IMR-90 (cell line): ENCODE measurements around the gene PCSK5. TPM values are rescaled to one million over a fixed set of nuclear protein-coding genes. Genes with fewer than 3 reads are reported as not detected.

ENCODE experiments used
- ATAC-seq: fragments of 200-7000 bp; cut with Tn5 transposase; 2 replicates; pipeline ENCODE4 v1.9.1; 2020; ENCODE audit warnings: low read depth, mild to moderate bottlenecking, moderate library complexity
- BruUV-seq: library from RNA; stranded (reverse); fragments of 400-500 nt; replicated peaks from 2 replicates; lab custom pipeline; 2021; lab: Mats Ljungman, UMichigan
- CTCF ChIA-PET: fragments of 300-600 bp; formaldehyde crosslinking; extraction: SDS; loops from one replicate; lab custom pipeline; 2021; ENCODE audit warnings: antibody characterized with exemption; lab: Yijun Ruan, JAX
- POLR2A ChIA-PET: fragments of 300-600 bp; sonication (Branson Sonifier 250); formaldehyde crosslinking; loops from one replicate; lab custom pipeline; 2022; ENCODE audit warnings: antibody characterized with exemption; ENCODE audit not compliant: unreplicated experiment; lab: Charles Lee
- DNase-seq: peaks from one replicate; pipeline ENCODE4 v3.0.0; 2013
- H2AFZ ChIP-seq: replicated peaks from 2 replicates; pipeline ENCODE3; 2013; ENCODE audit warnings: low read length, mild to moderate bottlenecking; ENCODE audit not compliant: poor library complexity
- H2AK5ac ChIP-seq: 2 replicates; pipeline ENCODE4 v1.6.1; 2013; ENCODE audit warnings: low read depth, low read length, inconsistent platforms
- H2AK9ac ChIP-seq: replicated peaks from 2 replicates; pipeline ENCODE3; 2013; ENCODE audit warnings: mild to moderate bottlenecking, low read depth, low read length, moderate library complexity; ENCODE audit not compliant: poor library complexity
- H2BK120ac ChIP-seq: 2 replicates; pipeline ENCODE4 v1.6.1; 2013; ENCODE audit warnings: low read depth, low read length, inconsistent platforms
- H2BK15ac ChIP-seq: 3 replicates; pipeline ENCODE4 v1.6.1; 2013; ENCODE audit warnings: low read depth, low read length, inconsistent platforms
- H2BK20ac ChIP-seq: 2 replicates; pipeline ENCODE4 v1.6.1; 2013; ENCODE audit warnings: low read depth, mild to moderate bottlenecking, inconsistent platforms, low read length, moderate library complexity
- H2BK5ac ChIP-seq: 2 replicates; pipeline ENCODE4 v1.6.1; 2013; ENCODE audit warnings: mild to moderate bottlenecking, low read depth, low read length, inconsistent platforms; ENCODE audit not compliant: poor library complexity, severe bottlenecking
- H3K14ac ChIP-seq: replicated peaks from 2 replicates; pipeline ENCODE4 v1.6.1; 2013; ENCODE audit warnings: low read depth, low read length, inconsistent platforms
- H3K18ac ChIP-seq: 2 replicates; pipeline ENCODE4 v1.6.1; 2013; ENCODE audit warnings: low read depth, low read length, control low read depth
- H3K23ac ChIP-seq: 2 replicates; pipeline ENCODE4 v1.6.1; 2013; ENCODE audit warnings: low read depth, low read length, inconsistent platforms
- H3K27ac ChIP-seq: 2 replicates; pipeline ENCODE4 v1.5.1; 2013; ENCODE audit warnings: mild to moderate bottlenecking, control low read depth, low read length; ENCODE audit not compliant: insufficient read depth
- H3K27me3 ChIP-seq: 2 replicates; pipeline ENCODE4 v1.6.1; 2013; ENCODE audit warnings: low read length; ENCODE audit not compliant: control insufficient read depth, insufficient read depth
- H3K36me3 ChIP-seq: 2 replicates; pipeline ENCODE4 v1.6.1; 2013; ENCODE audit warnings: low read length, mixed read lengths; ENCODE audit not compliant: control insufficient read depth, insufficient read depth
- H3K4ac ChIP-seq: 2 replicates; pipeline ENCODE4 v1.6.1; 2013; ENCODE audit warnings: low read depth, low read length, inconsistent platforms
- H3K4me1 ChIP-seq: 2 replicates; pipeline ENCODE4 v1.6.1; 2013; ENCODE audit warnings: low read length, mixed read lengths; ENCODE audit not compliant: control insufficient read depth, insufficient read depth
- H3K4me2 ChIP-seq: 2 replicates; pipeline ENCODE4 v1.6.1; 2013; ENCODE audit warnings: low read depth, mild to moderate bottlenecking, control low read depth, low read length, moderate library complexity
- H3K4me3 ChIP-seq: 2 replicates; pipeline ENCODE4 v1.5.1; 2013; ENCODE audit warnings: low read depth, mild to moderate bottlenecking, control low read depth, low read length, moderate library complexity; ENCODE audit not compliant: insufficient read depth
- H3K56ac ChIP-seq: 2 replicates; pipeline ENCODE4 v1.6.1; 2013; ENCODE audit warnings: low read length, inconsistent platforms; ENCODE audit not compliant: insufficient read depth; ENCODE audit errors: extremely low read depth
- H3K79me1 ChIP-seq, 2 experiments: 2 replicates each; pipeline ENCODE4 v1.6.1; 2013; ENCODE audit warnings: low read length in 2 of 2, inconsistent platforms in 1 of 2, low read depth in 1 of 2
- H3K9ac ChIP-seq: 2 replicates; pipeline ENCODE4 v1.6.1; 2013; ENCODE audit warnings: low read depth, low read length, control low read depth
- H3K9me1 ChIP-seq: 2 replicates; pipeline ENCODE4 v1.6.1; 2013; ENCODE audit warnings: low read length, inconsistent platforms; ENCODE audit not compliant: insufficient read depth
- H3K9me3 ChIP-seq: 2 replicates; pipeline ENCODE4 v1.6.1; 2013; ENCODE audit warnings: low read length; ENCODE audit not compliant: control insufficient read depth, insufficient read depth
- H4K20me1 ChIP-seq: 2 replicates; pipeline ENCODE4 v1.6.1; 2013; ENCODE audit warnings: low read length, inconsistent platforms; ENCODE audit not compliant: insufficient read depth
- H4K5ac ChIP-seq: 2 replicates; pipeline ENCODE4 v1.6.1; 2013; ENCODE audit warnings: mild to moderate bottlenecking, low read depth, low read length, control low read depth
- H4K8ac ChIP-seq, 2 experiments: 2 replicates each; pipeline ENCODE4 v1.6.1; 2013; ENCODE audit warnings: low read depth in 2 of 2, low read length in 2 of 2, control low read depth in 1 of 2, inconsistent platforms in 1 of 2
- H4K91ac ChIP-seq: 2 replicates; pipeline ENCODE4 v1.6.1; 2013; ENCODE audit warnings: low read depth, low read length, inconsistent platforms; ENCODE audit not compliant: insufficient read depth
- BHLHE40 ChIP-seq: fragments of 150-350 bp; IDR thresholded peaks from 2 replicates; pipeline ENCODE4 v1.6.1; 2016; ENCODE audit warnings: mild to moderate bottlenecking, low read depth, low read length
- CEBPB ChIP-seq: IDR thresholded peaks from 2 replicates; pipeline ENCODE4 v1.6.1; 2012; ENCODE audit warnings: low read depth, low read length, improper control_type of control experiment
- CHD1 ChIP-seq: IDR thresholded peaks from 2 replicates; pipeline ENCODE4 v1.6.1; 2012; ENCODE audit warnings: low read depth, low read length, improper control_type of control experiment
- CTCF ChIP-seq: conservative IDR thresholded peaks from 2 replicates; pipeline ENCODE4 v1.5.1; 2012; ENCODE audit warnings: mild to moderate bottlenecking, low read depth, low read length, improper control_type of control experiment
- FOS ChIP-seq: fragments of 150-350 bp; IDR thresholded peaks from 2 replicates; pipeline ENCODE4 v1.6.1; 2016; ENCODE audit warnings: low read depth, low read length
- MAFK ChIP-seq: IDR thresholded peaks from 2 replicates; pipeline ENCODE4 v1.6.1; 2012; ENCODE audit warnings: low read depth, low read length, improper control_type of control experiment
- MXI1 ChIP-seq: IDR thresholded peaks from 2 replicates; pipeline ENCODE4 v1.6.1; 2012; ENCODE audit warnings: low read depth, mild to moderate bottlenecking, low read length, moderate library complexity, borderline replicate concordance
- POLR2A ChIP-seq: IDR thresholded peaks from 2 replicates; pipeline ENCODE4 v1.6.1; 2012; ENCODE audit warnings: mild to moderate bottlenecking, low read depth, low read length
- RAD21 ChIP-seq: IDR thresholded peaks from 2 replicates; pipeline ENCODE4 v1.6.1; 2012; ENCODE audit warnings: low read length, improper control_type of control experiment
- RCOR1 ChIP-seq: IDR thresholded peaks from 2 replicates; pipeline ENCODE4 v1.6.1; 2012; ENCODE audit warnings: mild to moderate bottlenecking, low read length, improper control_type of control experiment; ENCODE audit not compliant: insufficient replicate concordance
- RFX5 ChIP-seq: IDR thresholded peaks from 2 replicates; pipeline ENCODE4 v1.8.0; 2012; ENCODE audit warnings: low read depth, mild to moderate bottlenecking, low read length, moderate library complexity
- SMC3 ChIP-seq: fragments of 150-350 bp; IDR thresholded peaks from 2 replicates; pipeline ENCODE4 v1.6.1; 2016; ENCODE audit warnings: low read depth, mild to moderate bottlenecking, antibody characterized with exemption, low read length, moderate library complexity
- WGBS, 2 experiments: methylation state at CpG; one replicate each; pipeline versions ENCODE4 v1.1.5 to v1.1.7; 2013; ENCODE audit warnings: missing lambda C conversion rate in 2 of 2; ENCODE audit not compliant: insufficient read length in 1 of 2; ENCODE audit errors: extremely low coverage in 2 of 2; 5-methylcytosine and 5-hydroxymethylcytosine counted together
- dilution Hi-C: fragments of 300-500 bp; cut with HindIII; formaldehyde crosslinking; loops from one replicate; pipeline ENCODE4 v1.14.3; 2018; ENCODE audit warnings: low sequenced_read_pairs; ENCODE audit not compliant: unreplicated experiment
- in situ Hi-C: fragments of 300-500 bp; cut with MboI; formaldehyde crosslinking; loops from 3 replicates; pipeline ENCODE4 v1.14.3; 2019; ENCODE audit warnings: low sequenced_read_pairs, inconsistent platforms, mixed read lengths
- intact Hi-C: fragments of 100-400 bp; cut with micrococcal nuclease; formaldehyde crosslinking; loops from 2 replicates; pipeline ENCODE4 v1.10.0; 2022
- polyA plus RNA-seq, 3 experiments: library from polyadenylated mRNA; depleted of rRNA; stranded (reverse); fragments of >200 nt; gene quantifications; 2 replicates each; pipeline ENCODE4 v1.2.3, GENCODE V29; 2012; ENCODE audit warnings: low replicate concordance in 1 of 3
- total RNA-seq: library from RNA; depleted of rRNA; stranded (reverse); fragments of >200 nt; gene quantifications from 2 replicates; pipeline ENCODE4 v1.2.3, GENCODE V29; 2012
- TF ChIP-seq, protein P1 (sequence below): fragments of 150-350 bp; IDR thresholded peaks from 2 replicates; pipeline ENCODE4 v1.6.1; 2016; ENCODE audit warnings: low read depth, mild to moderate bottlenecking, low read length, moderate library complexity, borderline replicate concordance
- TF ChIP-seq, protein P2 (sequence below): fragments of 150-350 bp; IDR thresholded peaks from 2 replicates; pipeline ENCODE4 v1.6.1; 2017; ENCODE audit warnings: mild to moderate bottlenecking, antibody characterized with exemption, low read length, low read depth

PCSK5 gene
- total and polyA plus RNA-seq, 2 of the 4 experiments (the other 2 are of a cell fraction): 1.5 to 3.0 TPM

DNA sequence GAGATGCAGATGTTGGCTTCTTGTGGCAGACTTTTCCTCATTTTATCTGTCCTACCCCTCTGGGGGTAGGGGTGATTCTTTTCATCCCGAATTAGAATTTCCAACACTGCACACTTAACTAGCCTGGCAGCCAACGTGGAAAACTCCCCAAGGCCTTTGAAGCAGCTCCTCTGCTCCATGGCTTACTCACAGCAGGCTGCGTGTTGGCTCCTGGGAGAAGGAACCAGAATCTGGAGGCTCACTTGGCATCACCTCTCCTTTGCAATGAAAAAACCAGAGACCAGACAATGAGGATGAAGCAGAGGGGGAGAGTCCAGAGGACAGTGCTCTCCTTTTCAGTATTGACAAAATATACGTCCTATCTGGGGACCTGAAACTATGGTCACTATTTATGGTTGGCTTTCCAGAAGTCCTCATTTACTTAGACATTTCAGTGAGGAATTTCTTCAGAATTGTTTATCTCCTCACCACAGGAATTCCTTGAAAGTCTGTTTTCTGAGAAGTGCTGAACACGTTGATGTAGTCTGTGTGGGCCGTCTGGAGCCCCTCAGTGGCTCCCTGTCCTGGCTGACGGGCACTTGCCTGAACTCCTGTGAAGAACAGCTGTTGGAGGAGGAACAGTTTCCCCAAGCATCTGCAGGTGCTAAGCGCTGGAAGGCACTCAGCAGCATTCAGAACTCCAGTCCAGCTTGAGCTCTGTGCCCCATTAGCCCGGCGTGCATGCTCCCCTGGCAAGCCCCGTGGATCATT is 272.5 kb downstream of the PCSK5 start (continued):
- no peak for TF ChIP-seq SMC3
- no peak for TF ChIP-seq POLR2A
- no peak for TF ChIP-seq CHD1

DNA sequence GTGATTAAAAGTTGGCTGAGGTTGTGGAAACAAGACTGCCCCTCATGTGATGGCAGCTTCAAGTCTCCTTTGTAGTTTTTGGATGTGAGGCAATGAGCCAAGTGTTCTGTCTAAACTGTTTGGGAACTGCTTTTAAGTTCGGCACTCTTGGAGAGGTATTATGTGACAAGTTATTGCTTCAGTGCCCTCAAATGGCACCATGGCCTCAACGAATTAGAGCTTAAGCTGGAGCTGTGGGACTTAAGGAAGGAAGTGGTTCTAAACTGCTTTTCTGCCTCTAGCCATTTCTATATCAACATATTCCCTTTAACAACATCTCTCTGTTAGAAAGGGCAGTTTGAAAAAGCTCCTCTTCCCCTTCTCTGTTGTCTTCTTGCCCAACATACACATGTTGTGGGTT is 276.1 kb downstream of the PCSK5 start:
- in situ Hi-C loops (no loop called here), intact Hi-C loops (no loop called here), dilution Hi-C loops (no loop called here)
- H2AK5ac ChIP-seq: no peak overlapping the region
- CTCF ChIA-PET: no interaction called here
- H2BK5ac ChIP-seq: no peak overlapping the region
- H2BK20ac ChIP-seq: no peak overlapping the region
- no peak overlapping the region for H3K14ac ChIP-seq
- no peaks in the 10 kb centered on the region for H3K79me1 ChIP-seq
- DNase-seq: no peak
- H2AFZ ChIP-seq: no peak overlapping the region
- POLR2A ChIA-PET: no interaction called here
- H3K56ac ChIP-seq: no peak overlapping the region
- H4K8ac ChIP-seq: no peak overlapping the region
- H3K36me3 ChIP-seq: peaks cover 12% of the 10 kb centered on the region
- no peak overlapping the region for H3K18ac ChIP-seq
- no peaks in the 10 kb centered on the region for H4K20me1 ChIP-seq
- WGBS, 2 experiments: no CpG with 5 or more reads among the region's 2 CpGs
- H2BK120ac ChIP-seq: no peak overlapping the region
- H4K5ac ChIP-seq: no peak overlapping the region
- H4K91ac ChIP-seq: no peak overlapping the region
- ATAC-seq: no peak
- peaks cover 15% of the 10 kb centered on the region for H3K4me1 ChIP-seq
- H3K9me3 ChIP-seq: no peaks in the 10 kb centered on the region
- H3K9me1 ChIP-seq: peaks cover 15% of the 10 kb centered on the region
- no peak overlapping the region for H3K27ac ChIP-seq
- no peak overlapping the region for H3K9ac ChIP-seq
- no peak overlapping the region for H2BK15ac ChIP-seq
- H3K4ac ChIP-seq: no peak overlapping the region
- no peak overlapping the region for H3K23ac ChIP-seq
- no peaks in the 10 kb centered on the region for H3K27me3 ChIP-seq
- no peak overlapping the region for H2AK9ac ChIP-seq
- H3K4me3 ChIP-seq: no peak overlapping the region
- BruUV-seq: no TSS peak
- H3K4me2 ChIP-seq: no peak overlapping the region
- TF ChIP-seq BHLHE40: no peak
- TF ChIP-seq MXI1: no peak
- no peak for TF ChIP-seq RCOR1
- no peak for TF ChIP-seq CHD1
- no peak for TF ChIP-seq FOS
- TF ChIP-seq RAD21: no peak
- no peak for TF ChIP-seq MAFK
- TF ChIP-seq RFX5: no peak
- TF ChIP-seq CEBPB: no peak
- no peak for TF ChIP-seq CTCF
- no peak for TF ChIP-seq POLR2A
- TF ChIP-seq, protein P1, sequence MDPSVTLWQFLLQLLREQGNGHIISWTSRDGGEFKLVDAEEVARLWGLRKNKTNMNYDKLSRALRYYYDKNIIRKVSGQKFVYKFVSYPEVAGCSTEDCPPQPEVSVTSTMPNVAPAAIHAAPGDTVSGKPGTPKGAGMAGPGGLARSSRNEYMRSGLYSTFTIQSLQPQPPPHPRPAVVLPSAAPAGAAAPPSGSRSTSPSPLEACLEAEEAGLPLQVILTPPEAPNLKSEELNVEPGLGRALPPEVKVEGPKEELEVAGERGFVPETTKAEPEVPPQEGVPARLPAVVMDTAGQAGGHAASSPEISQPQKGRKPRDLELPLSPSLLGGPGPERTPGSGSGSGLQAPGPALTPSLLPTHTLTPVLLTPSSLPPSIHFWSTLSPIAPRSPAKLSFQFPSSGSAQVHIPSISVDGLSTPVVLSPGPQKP: no peak
- TF ChIP-seq, protein P2, sequence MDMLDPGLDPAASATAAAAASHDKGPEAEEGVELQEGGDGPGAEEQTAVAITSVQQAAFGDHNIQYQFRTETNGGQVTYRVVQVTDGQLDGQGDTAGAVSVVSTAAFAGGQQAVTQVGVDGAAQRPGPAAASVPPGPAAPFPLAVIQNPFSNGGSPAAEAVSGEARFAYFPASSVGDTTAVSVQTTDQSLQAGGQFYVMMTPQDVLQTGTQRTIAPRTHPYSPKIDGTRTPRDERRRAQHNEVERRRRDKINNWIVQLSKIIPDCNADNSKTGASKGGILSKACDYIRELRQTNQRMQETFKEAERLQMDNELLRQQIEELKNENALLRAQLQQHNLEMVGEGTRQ: no peak
